ENCODE results near the gene MCF2L2. TPM values are rescaled to one million over a fixed set of nuclear protein-coding genes. Genes with fewer than 3 reads are reported as not detected.

MCF2L2 gene
- total RNA-seq, 1 donor from 2014 or later, result 0.84 TPM

DNA sequence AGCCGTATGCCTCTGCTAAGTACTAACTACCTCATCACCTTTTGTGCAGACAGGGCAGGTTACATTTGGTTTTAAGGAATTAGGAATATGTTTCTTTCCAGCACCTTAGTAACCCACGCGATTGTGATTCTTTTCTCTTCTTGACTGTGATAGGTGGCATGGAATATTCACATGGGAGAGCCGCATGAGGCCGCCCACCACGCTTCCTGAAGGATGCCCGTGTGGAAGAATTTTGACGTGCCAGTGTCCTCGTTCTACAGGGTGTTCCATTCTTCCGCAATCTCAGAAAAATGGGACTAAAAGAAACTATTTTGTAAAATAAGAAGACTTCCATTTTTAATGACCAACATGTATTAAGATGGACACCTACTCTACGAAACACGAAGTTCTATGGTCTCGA is 159.1 kb downstream of the MCF2L2 start:
- TF ChIP-seq, protein P1, sequence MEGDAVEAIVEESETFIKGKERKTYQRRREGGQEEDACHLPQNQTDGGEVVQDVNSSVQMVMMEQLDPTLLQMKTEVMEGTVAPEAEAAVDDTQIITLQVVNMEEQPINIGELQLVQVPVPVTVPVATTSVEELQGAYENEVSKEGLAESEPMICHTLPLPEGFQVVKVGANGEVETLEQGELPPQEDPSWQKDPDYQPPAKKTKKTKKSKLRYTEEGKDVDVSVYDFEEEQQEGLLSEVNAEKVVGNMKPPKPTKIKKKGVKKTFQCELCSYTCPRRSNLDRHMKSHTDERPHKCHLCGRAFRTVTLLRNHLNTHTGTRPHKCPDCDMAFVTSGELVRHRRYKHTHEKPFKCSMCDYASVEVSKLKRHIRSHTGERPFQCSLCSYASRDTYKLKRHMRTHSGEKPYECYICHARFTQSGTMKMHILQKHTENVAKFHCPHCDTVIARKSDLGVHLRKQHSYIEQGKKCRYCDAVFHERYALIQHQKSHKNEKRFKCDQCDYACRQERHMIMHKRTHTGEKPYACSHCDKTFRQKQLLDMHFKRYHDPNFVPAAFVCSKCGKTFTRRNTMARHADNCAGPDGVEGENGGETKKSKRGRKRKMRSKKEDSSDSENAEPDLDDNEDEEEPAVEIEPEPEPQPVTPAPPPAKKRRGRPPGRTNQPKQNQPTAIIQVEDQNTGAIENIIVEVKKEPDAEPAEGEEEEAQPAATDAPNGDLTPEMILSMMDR (IDR thresholded peaks at IDR 0.05; ENCODE audit: insufficient read depth, low read length, poor library complexity, severe bottlenecking), result no peak
- no peak for DNase-seq (ENCODE audit: low read depth)
- Histone ChIP-seq H3K4me3 (ENCODE audit: low read depth, low read length) (no peak overlapping the region), H3K27me3 (ENCODE audit: control insufficient read depth, insufficient read depth, low read length) (no peaks in the 10 kb centered on the region), H3K36me3 (ENCODE audit: control insufficient read depth, insufficient read depth, low read length) (no peaks in the 10 kb centered on the region)

DNA sequence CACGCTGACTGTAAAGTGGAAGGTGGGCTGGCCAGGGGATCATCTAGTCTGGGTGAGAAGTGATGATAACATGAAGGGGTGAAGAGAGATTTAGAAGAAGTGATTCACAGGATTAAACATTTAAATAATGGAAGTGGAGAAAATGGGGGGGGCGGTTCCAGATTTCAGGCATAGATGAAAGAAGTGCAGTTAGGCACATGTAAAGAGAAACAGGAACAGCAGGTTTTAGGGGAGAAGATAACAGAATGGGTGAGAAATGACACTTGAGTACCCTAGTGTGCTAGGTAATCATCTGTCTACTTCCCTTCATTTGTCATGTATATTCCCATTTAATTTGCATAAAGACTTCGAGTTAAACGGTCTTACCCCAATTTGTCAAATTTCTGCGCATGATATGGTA is 160.1 kb downstream of the MCF2L2 start:
- DNase-seq (ENCODE audit: low read depth), result no peak
- Histone ChIP-seq H3K36me3 (ENCODE audit: control insufficient read depth, insufficient read depth, low read length) (no peaks in the 10 kb centered on the region), H3K27me3 (ENCODE audit: control insufficient read depth, insufficient read depth, low read length) (no peaks in the 10 kb centered on the region), H3K4me3 (ENCODE audit: low read depth, low read length) (no peak overlapping the region)
- TF ChIP-seq, protein P1 (IDR thresholded peaks at IDR 0.05; ENCODE audit: insufficient read depth, low read length, poor library complexity, severe bottlenecking), result no peak

DNA sequence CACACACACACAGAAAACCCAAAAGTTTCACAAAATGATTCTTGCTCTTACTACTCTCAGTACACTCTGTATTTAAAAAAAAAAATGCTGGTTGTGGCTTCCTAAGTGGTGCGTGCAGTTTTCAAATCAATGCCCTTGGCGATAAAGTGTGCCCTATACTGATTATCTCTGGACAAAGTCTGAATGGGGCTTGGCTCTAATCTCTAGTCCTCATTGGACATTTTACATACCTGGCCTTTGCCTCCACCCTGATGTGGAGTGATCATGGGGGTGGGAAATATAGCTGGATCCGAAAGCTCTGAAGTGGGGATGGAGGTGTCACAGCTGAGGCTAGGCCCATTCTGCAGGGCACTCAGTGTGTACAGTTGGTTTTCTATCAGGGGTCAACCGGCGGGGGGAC is 161.3 kb downstream of the MCF2L2 start:
- no peak for DNase-seq (ENCODE audit: low read depth)
- Histone ChIP-seq H3K27me3 (ENCODE audit: control insufficient read depth, insufficient read depth, low read length) (no peaks in the 10 kb centered on the region), H3K4me3 (ENCODE audit: low read depth, low read length) (no peak overlapping the region), H3K36me3 (ENCODE audit: control insufficient read depth, insufficient read depth, low read length) (no peaks in the 10 kb centered on the region)
- TF ChIP-seq, protein P1 (IDR thresholded peaks at IDR 0.05; ENCODE audit: insufficient read depth, low read length, poor library complexity, severe bottlenecking), result no peak

DNA sequence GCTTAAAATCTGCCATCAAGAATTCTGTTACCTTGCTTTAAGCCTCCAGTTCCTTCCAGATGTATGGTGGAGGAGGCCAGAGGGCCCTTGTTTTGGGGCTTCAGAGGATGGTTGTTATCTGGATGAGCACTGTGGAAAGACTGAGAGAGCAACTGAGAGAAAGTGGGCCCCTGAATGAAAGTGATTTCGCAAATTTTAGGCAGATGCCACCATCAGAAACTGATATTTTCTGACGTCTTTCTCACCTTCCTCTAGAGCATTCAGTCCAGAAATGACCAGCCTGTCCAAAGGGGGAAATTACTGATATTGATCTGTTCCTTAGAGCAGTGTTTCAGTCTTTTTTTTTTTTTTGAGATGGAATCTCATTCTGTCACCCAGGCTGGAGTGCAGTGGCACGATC is 162.0 kb downstream of the MCF2L2 start:
- TF ChIP-seq, protein P1 (IDR thresholded peaks at IDR 0.05; ENCODE audit: insufficient read depth, low read length, poor library complexity, severe bottlenecking), result no peak
- Histone ChIP-seq H3K36me3 (ENCODE audit: control insufficient read depth, insufficient read depth, low read length) (no peaks in the 10 kb centered on the region), H3K27me3 (ENCODE audit: control insufficient read depth, insufficient read depth, low read length) (no peaks in the 10 kb centered on the region), H3K4me3 (ENCODE audit: low read depth, low read length) (no peak overlapping the region)
- no peak for DNase-seq (ENCODE audit: low read depth)

DNA sequence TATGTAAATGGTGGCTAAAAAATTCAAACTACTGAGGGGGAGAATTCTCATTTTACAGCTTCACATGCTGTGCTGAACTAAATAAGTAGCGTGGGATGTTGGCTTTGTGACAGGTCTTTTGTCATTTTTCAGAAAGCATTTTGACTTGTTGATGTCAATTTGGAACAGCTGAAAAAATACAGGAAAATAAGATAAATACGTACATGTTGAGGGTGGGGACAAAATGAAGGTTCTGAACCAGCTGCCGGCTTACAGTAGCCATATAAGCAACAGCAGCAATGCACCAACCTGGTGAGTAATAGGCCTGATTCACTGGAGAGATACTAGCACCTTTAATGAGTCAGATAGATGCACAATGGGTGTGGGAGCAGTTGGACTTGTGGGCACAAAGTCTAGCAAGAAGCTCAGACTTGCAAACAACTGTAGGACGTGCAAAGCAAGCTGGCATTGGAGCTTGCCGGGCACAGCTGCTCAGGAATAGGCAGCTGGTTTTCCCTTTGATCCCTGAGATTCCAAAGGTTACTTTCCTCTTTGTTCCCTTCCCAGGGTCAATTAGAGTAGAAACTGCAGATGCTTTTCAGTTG is 162.5 kb downstream of the MCF2L2 start:
- TF ChIP-seq, protein P1 (IDR thresholded peaks at IDR 0.05; ENCODE audit: insufficient read depth, low read length, poor library complexity, severe bottlenecking), result no peak
- Histone ChIP-seq H3K27me3 (ENCODE audit: control insufficient read depth, insufficient read depth, low read length) (no peaks in the 10 kb centered on the region), H3K4me3 (ENCODE audit: low read depth, low read length) (no peak overlapping the region), H3K36me3 (ENCODE audit: control insufficient read depth, insufficient read depth, low read length) (no peaks in the 10 kb centered on the region)
- DNase-seq (ENCODE audit: low read depth), result peak; percentile 96

DNA sequence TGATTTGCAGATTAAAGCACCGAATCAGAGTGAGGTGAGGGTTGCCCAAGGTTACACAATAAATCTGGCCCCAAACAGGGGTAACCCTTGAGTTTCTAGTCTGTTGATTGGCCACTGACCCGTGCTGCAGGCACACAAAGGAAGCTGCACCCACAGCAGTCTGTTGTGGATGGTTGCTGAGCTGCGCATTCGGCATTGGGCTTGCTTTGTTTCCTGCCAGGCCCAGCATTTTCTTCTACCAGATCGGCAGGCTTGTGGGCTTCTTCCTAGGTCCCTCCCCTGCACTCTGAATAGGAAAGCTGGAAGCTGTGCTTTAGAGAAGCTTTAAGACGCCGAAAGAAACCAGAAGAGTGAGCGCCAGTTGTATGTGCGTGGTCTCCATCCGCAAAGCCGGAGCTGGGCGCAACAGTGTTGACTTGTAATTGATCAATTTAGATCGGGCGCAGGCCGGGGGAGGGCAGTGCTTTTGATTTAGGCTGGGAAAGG is 163.2 kb downstream of the MCF2L2 start:
- peak overlapping the region; percentile 2 for H3K4me3 ChIP-seq (ENCODE audit: low read depth, low read length)
- TF ChIP-seq, protein P1 (IDR thresholded peaks at IDR 0.05; ENCODE audit: insufficient read depth, low read length, poor library complexity, severe bottlenecking), result no peak
- H3K27me3 ChIP-seq (ENCODE audit: control insufficient read depth, insufficient read depth, low read length), result no peaks in the 10 kb centered on the region
- no peaks in the 10 kb centered on the region for H3K36me3 ChIP-seq (ENCODE audit: control insufficient read depth, insufficient read depth, low read length)
- peak; percentile 53 for DNase-seq (ENCODE audit: low read depth)

Measured in kidney epithelial cell (primary cell).